ENCODE results near the gene SYNCRIP.
A peak's percentile ranks its signal among the peaks of the same experiment; 100 is the strongest.
"Not testable (repeated sequence)": the region's sequence is repeated elsewhere in the genome, so short reads cannot be mapped to it uniquely, and the experiment has no call there.

The SYNCRIP gene

GRCh38 chr6:85610182-85610895, 32.3 kb downstream of the SYNCRIP start:
- peaks cover 36 to 73% (median 45%) of the 10 kb centered on the region in 5 donors for H3K36me3 ChIP-seq (ENCODE audit: control insufficient read depth in 5 of 5, insufficient read depth in 5 of 5, low read length in 5 of 5)
- no peaks in the 10 kb centered on the region for H3K27me3 ChIP-seq (ENCODE audit: control insufficient read depth in 5 of 5, insufficient read depth in 4 of 5, low read length in 5 of 5)
- H3K9ac ChIP-seq (ENCODE audit: low read length in 5 of 5), result no peak overlapping the region
- H3K27ac ChIP-seq (ENCODE audit: low read depth, low read length), result no peak overlapping the region
- no peaks in the 10 kb centered on the region for H3K9me3 ChIP-seq (ENCODE audit: control insufficient read depth in 5 of 5, low read length in 5 of 5)
- H3K4me3 ChIP-seq (ENCODE audit: low read depth in 1 of 5, low read length in 5 of 5), result no peak overlapping the region
- peaks cover 0 to 8% (median 0%) of the 10 kb centered on the region in 5 donors for H3K4me1 ChIP-seq (ENCODE audit: control insufficient read depth in 5 of 5, insufficient read depth in 5 of 5, low read length in 5 of 5)

- Histone ChIP-seq H3K4me1 (ENCODE audit: control insufficient read depth in 5 of 5, insufficient read depth in 5 of 5, low read length in 5 of 5) (no peaks in the 10 kb centered on the region), H3K36me3 (ENCODE audit: control insufficient read depth in 5 of 5, insufficient read depth in 5 of 5, low read length in 5 of 5) (peaks cover 0 to 6% (median 0%) of the 10 kb centered on the region in 5 donors), H3K27ac (ENCODE audit: low read depth, low read length) (no peak overlapping the region)
Measured at GRCh38 chr6:85602100-85602499, 40.6 kb downstream of the SYNCRIP start.

GRCh38 chr6:85600713-85601313, 41.9 kb downstream of the SYNCRIP start:
- Histone ChIP-seq H3K27me3 (ENCODE audit: control insufficient read depth in 5 of 5, insufficient read depth in 4 of 5, low read length in 5 of 5) (no peaks in the 10 kb centered on the region), H3K4me1 (ENCODE audit: control insufficient read depth in 5 of 5, insufficient read depth in 5 of 5, low read length in 5 of 5) (no peaks in the 10 kb centered on the region), H3K4me3 (ENCODE audit: low read depth in 1 of 5, low read length in 5 of 5) (no peak overlapping the region), H3K36me3 (ENCODE audit: control insufficient read depth in 5 of 5, insufficient read depth in 5 of 5, low read length in 5 of 5) (no peaks in the 10 kb centered on the region), H3K9me3 (ENCODE audit: control insufficient read depth in 5 of 5, low read length in 5 of 5) (no peaks in the 10 kb centered on the region), H3K27ac (ENCODE audit: low read depth, low read length) (no peak overlapping the region), H3K9ac (ENCODE audit: low read length in 5 of 5) (no peak overlapping the region)

More at GRCh38 chr6:85602100-85602499, 40.6 kb downstream of the SYNCRIP start:
- Histone ChIP-seq H3K4me3 (ENCODE audit: low read depth in 1 of 5, low read length in 5 of 5) (no peak overlapping the region), H3K9me3 (ENCODE audit: control insufficient read depth in 5 of 5, low read length in 5 of 5) (no peaks in the 10 kb centered on the region), H3K9ac (ENCODE audit: low read length in 5 of 5) (no peak overlapping the region), H3K27me3 (ENCODE audit: control insufficient read depth in 5 of 5, insufficient read depth in 4 of 5, low read length in 5 of 5) (no peaks in the 10 kb centered on the region)

GRCh38 chr6:85594197-85594930, 48.3 kb downstream of the SYNCRIP start:
- no peaks in the 10 kb centered on the region for H3K36me3 ChIP-seq (ENCODE audit: control insufficient read depth in 5 of 5, insufficient read depth in 5 of 5, low read length in 5 of 5)
- peak overlapping the region; percentile 95 for H3K27ac ChIP-seq (ENCODE audit: low read depth, low read length)
- H3K4me3 ChIP-seq (ENCODE audit: low read depth in 1 of 5, low read length in 5 of 5), result peak overlapping the region; percentile 78 to 98 (median 96)
- H3K4me1 ChIP-seq (ENCODE audit: control insufficient read depth in 5 of 5, insufficient read depth in 5 of 5, low read length in 5 of 5), result peaks cover 2 to 28% (median 23%) of the 10 kb centered on the region in 5 donors
- H3K9ac ChIP-seq (ENCODE audit: low read length in 5 of 5), result peak overlapping the region; percentile 52 to 98 (median 93)
- H3K9me3 ChIP-seq (ENCODE audit: control insufficient read depth in 5 of 5, low read length in 5 of 5), result no peaks in the 10 kb centered on the region
- H3K27me3 ChIP-seq (ENCODE audit: control insufficient read depth in 5 of 5, insufficient read depth in 4 of 5, low read length in 5 of 5), result no peaks in the 10 kb centered on the region

- no peaks in the 10 kb centered on the region for H3K27me3 ChIP-seq (ENCODE audit: control insufficient read depth in 5 of 5, insufficient read depth in 4 of 5, low read length in 5 of 5)
- H3K9me3 ChIP-seq (ENCODE audit: control insufficient read depth in 5 of 5, low read length in 5 of 5), result no peaks in the 10 kb centered on the region
- peak within 1 kb of the TSS; percentile 52 to 98 (median 93) for H3K9ac ChIP-seq (ENCODE audit: low read length in 5 of 5)
- H3K36me3 ChIP-seq (ENCODE audit: control insufficient read depth in 5 of 5, insufficient read depth in 5 of 5, low read length in 5 of 5), result no peaks in the 10 kb centered on the region
- H3K4me3 ChIP-seq (ENCODE audit: low read depth in 1 of 5, low read length in 5 of 5), result peak within 1 kb of the TSS; percentile 86 to 98 (median 96)
- H3K4me1 ChIP-seq (ENCODE audit: control insufficient read depth in 5 of 5, insufficient read depth in 5 of 5, low read length in 5 of 5), result peaks cover 2 to 28% (median 23%) of the 10 kb centered on the region in 5 donors
- peak within 1 kb of the TSS; percentile 95 for H3K27ac ChIP-seq (ENCODE audit: low read depth, low read length)
Measured at GRCh38 chr6:85593438-85594196, 49.1 kb downstream of the SYNCRIP start, which contains the start of gene SNX14. Gene SNX14, minus strand, starts transcription at chr6:85593858. Its CDS starts 140 bp downstream, at chr6:85593718.

- H3K4me3 ChIP-seq (ENCODE audit: low read depth in 1 of 5, low read length in 5 of 5), result no peak overlapping the region
- H3K9me3 ChIP-seq (ENCODE audit: control insufficient read depth in 5 of 5, low read length in 5 of 5), result no peaks in the 10 kb centered on the region
- no peaks in the 10 kb centered on the region for H3K27me3 ChIP-seq (ENCODE audit: control insufficient read depth in 5 of 5, insufficient read depth in 4 of 5, low read length in 5 of 5)
- no peaks in the 10 kb centered on the region for H3K36me3 ChIP-seq (ENCODE audit: control insufficient read depth in 5 of 5, insufficient read depth in 5 of 5, low read length in 5 of 5)
- H3K9ac ChIP-seq (ENCODE audit: low read length in 5 of 5), result peak overlapping the region in 1 of 5 donors; percentile 17
- peaks cover 2 to 28% (median 23%) of the 10 kb centered on the region in 5 donors for H3K4me1 ChIP-seq (ENCODE audit: control insufficient read depth in 5 of 5, insufficient read depth in 5 of 5, low read length in 5 of 5)
- no peak overlapping the region for H3K27ac ChIP-seq (ENCODE audit: low read depth, low read length)
Measured at GRCh38 chr6:85592033-85592432, 50.7 kb downstream of the SYNCRIP start.

- Histone ChIP-seq H3K36me3 (ENCODE audit: control insufficient read depth in 5 of 5, insufficient read depth in 5 of 5, low read length in 5 of 5) (no peaks in the 10 kb centered on the region), H3K9me3 (ENCODE audit: control insufficient read depth in 5 of 5, low read length in 5 of 5) (no peaks in the 10 kb centered on the region), H3K4me3 (ENCODE audit: low read depth in 1 of 5, low read length in 5 of 5) (no peak overlapping the region), H3K4me1 (ENCODE audit: control insufficient read depth in 5 of 5, insufficient read depth in 5 of 5, low read length in 5 of 5) (peaks cover 2 to 28% (median 23%) of the 10 kb centered on the region in 5 donors), H3K9ac (ENCODE audit: low read length in 5 of 5) (no peak overlapping the region), H3K27ac (ENCODE audit: low read depth, low read length) (no peak overlapping the region), H3K27me3 (ENCODE audit: control insufficient read depth in 5 of 5, insufficient read depth in 4 of 5, low read length in 5 of 5) (no peaks in the 10 kb centered on the region)
Measured at GRCh38 chr6:85591207-85591606, 51.5 kb downstream of the SYNCRIP start.

- no peak overlapping the region for H3K9ac ChIP-seq (ENCODE audit: low read length in 5 of 5)
- peaks cover 0 to under 1% (median 0%) of the 10 kb centered on the region in 5 donors for H3K36me3 ChIP-seq (ENCODE audit: control insufficient read depth in 5 of 5, insufficient read depth in 5 of 5, low read length in 5 of 5)
- no peak overlapping the region for H3K27ac ChIP-seq (ENCODE audit: low read depth, low read length)
- no peaks in the 10 kb centered on the region for H3K27me3 ChIP-seq (ENCODE audit: control insufficient read depth in 5 of 5, insufficient read depth in 4 of 5, low read length in 5 of 5)
- no peak overlapping the region for H3K4me3 ChIP-seq (ENCODE audit: low read depth in 1 of 5, low read length in 5 of 5)
- no peaks in the 10 kb centered on the region for H3K4me1 ChIP-seq (ENCODE audit: control insufficient read depth in 5 of 5, insufficient read depth in 5 of 5, low read length in 5 of 5)
- H3K9me3 ChIP-seq (ENCODE audit: control insufficient read depth in 5 of 5, low read length in 5 of 5), result peaks cover 0 to 6% (median 0%) of the 10 kb centered on the region in 5 donors
Measured at GRCh38 chr6:85585741-85586140, 56.9 kb downstream of the SYNCRIP start.

- H3K9me3 ChIP-seq (ENCODE audit: control insufficient read depth in 5 of 5, low read length in 5 of 5); H3K27me3 ChIP-seq (ENCODE audit: control insufficient read depth in 5 of 5, insufficient read depth in 4 of 5, low read length in 5 of 5); H3K4me3 ChIP-seq (ENCODE audit: low read depth in 1 of 5, low read length in 5 of 5); H3K27ac ChIP-seq (ENCODE audit: low read depth, low read length); H3K4me1 ChIP-seq (ENCODE audit: control insufficient read depth in 5 of 5, insufficient read depth in 5 of 5, low read length in 5 of 5); H3K9ac ChIP-seq (ENCODE audit: low read length in 5 of 5): not testable (repeated sequence)
- peaks cover 2 to 13% (median 3%) of the 10 kb centered on the region in 5 donors for H3K36me3 ChIP-seq (ENCODE audit: control insufficient read depth in 5 of 5, insufficient read depth in 5 of 5, low read length in 5 of 5)
Measured at GRCh38 chr6:85582832-85583231, 59.9 kb downstream of the SYNCRIP start.
